CD4-positive, alpha-beta T cell (primary cell): ENCODE results near the gene SETBP1. TPM values are rescaled to one million over a fixed set of nuclear protein-coding genes. Genes with fewer than 3 reads are reported as not detected.
"Not testable (repeated sequence)": the region's sequence is repeated elsewhere in the genome, so short reads cannot be mapped to it uniquely, and the experiment has no call there.

Source experiments
- ATAC-seq: fragments of 200-7000 bp; cut with Tn5 transposase; one replicate; pipeline ENCODE4 v1.10.0; 2022; ENCODE audit warnings: mild to moderate bottlenecking; ENCODE audit not compliant: poor library complexity
- CTCF ChIA-PET: fragments of 350-600 bp; sonication (Branson Sonifier 250); formaldehyde crosslinking; loops from one replicate; lab custom pipeline; 2021; ENCODE audit warnings: antibody characterized with exemption, inconsistent platforms; lab: Charles Lee
- POLR2A ChIA-PET: fragments of 350-600 bp; sonication (Branson Sonifier 250); formaldehyde crosslinking; loops from one replicate; lab custom pipeline; 2021; ENCODE audit warnings: antibody characterized with exemption, inconsistent platforms; lab: Charles Lee
- DNase-seq, 14 experiments: peaks; one replicate each; pipeline ENCODE4 v3.0.0-alpha.2; 2013 to 2020; ENCODE audit warnings: mixed read lengths in 2 of 14
- H3K27ac ChIP-seq, 2 donors: one replicate each; pipeline versions ENCODE4 v1.5.1 to v1.7.0; 2013; ENCODE audit warnings: low read length in 2 of 2, low read depth in 1 of 2, mild to moderate bottlenecking in 1 of 2
- H3K27me3 ChIP-seq, 2 experiments: 1 replicate in 1 of 2; 2 replicates in 1 of 2; pipeline versions ENCODE4 v1.6.1 to v1.7.0; 2013; ENCODE audit warnings: low read length in 2 of 2, control low read depth in 1 of 2, mild to moderate bottlenecking in 1 of 2, moderate library complexity in 1 of 2; ENCODE audit not compliant: insufficient read depth in 2 of 2, control insufficient read depth in 1 of 2
- H3K36me3 ChIP-seq: one replicate; pipeline ENCODE4 v1.6.1; 2013; ENCODE audit warnings: low read length, control low read depth; ENCODE audit not compliant: insufficient read depth
- H3K4me1 ChIP-seq: one replicate; pipeline ENCODE4 v1.6.1; 2013; ENCODE audit warnings: low read length, control low read depth; ENCODE audit not compliant: insufficient read depth
- H3K4me3 ChIP-seq: one replicate; pipeline ENCODE4 v1.5.1; 2013; ENCODE audit warnings: mild to moderate bottlenecking, low read length, moderate library complexity
- H3K9me3 ChIP-seq, 2 experiments: 1 replicate in 1 of 2; 2 replicates in 1 of 2; pipeline versions ENCODE4 v1.6.1 to v1.7.0; 2013; ENCODE audit warnings: low read length in 2 of 2, mild to moderate bottlenecking in 2 of 2, control low read depth in 1 of 2, moderate library complexity in 1 of 2; ENCODE audit not compliant: control insufficient read depth in 1 of 2, insufficient read depth in 1 of 2
- H3K27ac Mint-ChIP-seq: one replicate; pipeline ENCODE4 v1.8.0; 2020; ENCODE audit warnings: mixed read lengths
- H3K27me3 Mint-ChIP-seq: one replicate; pipeline ENCODE4 v1.8.0; 2021; ENCODE audit warnings: mixed read lengths
- H3K36me3 Mint-ChIP-seq: one replicate; pipeline ENCODE4 v1.8.0; 2021; ENCODE audit warnings: low read depth, mixed read lengths
- H3K4me1 Mint-ChIP-seq: one replicate; pipeline ENCODE4 v1.8.0; 2021; ENCODE audit warnings: low read depth, mixed read lengths
- H3K4me3 Mint-ChIP-seq: one replicate; pipeline ENCODE4 v1.8.0; 2020; ENCODE audit warnings: mild to moderate bottlenecking, mixed read lengths
- H3K9me3 Mint-ChIP-seq: one replicate; pipeline ENCODE4 v1.8.0; 2020; ENCODE audit warnings: mixed read lengths
- intact Hi-C, 2 experiments: fragments of 100-400 bp; cut with DNase I in 1 of 2; cut with micrococcal nuclease in 1 of 2; formaldehyde crosslinking; loops; one replicate each; pipeline versions ENCODE4 v1.15.1 to v1.9.0; 2023 to 2025; cut with DNase I, micrococcal nuclease
- total RNA-seq, 174 experiments: library from RNA in 2 of 174; stranded (reverse) in 2 of 174; gene quantifications; one replicate each; pipeline ENCODE4 v1.2.3 and lab custom pipeline; 2021 to 2026
- TF ChIP-seq, protein P1 (sequence below): fragments of 200-600 bp; IDR thresholded peaks from one replicate; pipeline ENCODE4 v1.8.0; 2022; ENCODE audit warnings: antibody characterized with exemption, mild to moderate bottlenecking

The SETBP1 gene
- total RNA-seq, 2 experiments from 2014 or later = 0.25 to 0.41 TPM

DNA sequence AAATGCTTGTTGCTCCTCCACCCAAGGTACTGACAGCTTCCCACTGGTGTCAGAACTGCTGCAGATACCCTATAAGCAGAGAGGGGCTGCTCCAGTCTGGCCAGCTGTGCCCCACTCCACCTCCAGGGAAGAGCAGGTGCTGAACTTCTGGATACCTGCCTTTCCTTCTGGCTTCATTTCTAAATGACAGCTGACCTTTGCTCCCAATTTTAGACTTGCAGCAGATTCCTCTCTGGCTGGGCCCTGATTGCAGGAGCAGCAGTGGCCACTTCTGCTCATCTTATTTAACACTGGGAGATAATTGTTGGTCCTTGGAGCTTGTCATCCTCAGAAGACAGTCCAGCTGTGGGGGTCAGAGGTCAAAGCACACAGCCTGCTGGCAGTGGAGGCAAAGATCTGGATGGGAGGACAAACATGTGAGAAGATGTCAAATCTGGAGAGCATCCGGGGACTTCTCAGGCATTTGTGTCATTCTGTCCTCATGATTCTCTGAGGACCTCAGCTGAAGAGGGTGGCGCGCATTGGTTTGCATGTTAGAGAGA lies 38.9 kb downstream of the SETBP1 start:
- intact Hi-C loops = no loop called here
- Mint-ChIP-seq H3K27ac (no peak overlapping the region), H3K4me1 (peaks cover 22% of the 10 kb centered on the region), H3K9me3 (no peaks in the 10 kb centered on the region), H3K27me3 (no peaks in the 10 kb centered on the region), H3K36me3 (no peaks in the 10 kb centered on the region), H3K4me3 (no peak overlapping the region)
- Histone ChIP-seq H3K9me3 (no peaks in the 10 kb centered on the region), H3K4me3 (no peak overlapping the region), H3K4me1 (peaks cover 15% of the 10 kb centered on the region), H3K27ac (no peak overlapping the region), H3K36me3 (no peaks in the 10 kb centered on the region), H3K27me3 (no peaks in the 10 kb centered on the region)
- TF ChIP-seq, protein P1, sequence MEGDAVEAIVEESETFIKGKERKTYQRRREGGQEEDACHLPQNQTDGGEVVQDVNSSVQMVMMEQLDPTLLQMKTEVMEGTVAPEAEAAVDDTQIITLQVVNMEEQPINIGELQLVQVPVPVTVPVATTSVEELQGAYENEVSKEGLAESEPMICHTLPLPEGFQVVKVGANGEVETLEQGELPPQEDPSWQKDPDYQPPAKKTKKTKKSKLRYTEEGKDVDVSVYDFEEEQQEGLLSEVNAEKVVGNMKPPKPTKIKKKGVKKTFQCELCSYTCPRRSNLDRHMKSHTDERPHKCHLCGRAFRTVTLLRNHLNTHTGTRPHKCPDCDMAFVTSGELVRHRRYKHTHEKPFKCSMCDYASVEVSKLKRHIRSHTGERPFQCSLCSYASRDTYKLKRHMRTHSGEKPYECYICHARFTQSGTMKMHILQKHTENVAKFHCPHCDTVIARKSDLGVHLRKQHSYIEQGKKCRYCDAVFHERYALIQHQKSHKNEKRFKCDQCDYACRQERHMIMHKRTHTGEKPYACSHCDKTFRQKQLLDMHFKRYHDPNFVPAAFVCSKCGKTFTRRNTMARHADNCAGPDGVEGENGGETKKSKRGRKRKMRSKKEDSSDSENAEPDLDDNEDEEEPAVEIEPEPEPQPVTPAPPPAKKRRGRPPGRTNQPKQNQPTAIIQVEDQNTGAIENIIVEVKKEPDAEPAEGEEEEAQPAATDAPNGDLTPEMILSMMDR = no peak
- ATAC-seq (no peak), DNase-seq (no peak)
- ChIA-PET POLR2A (no interaction called here), CTCF (no interaction called here)

DNA sequence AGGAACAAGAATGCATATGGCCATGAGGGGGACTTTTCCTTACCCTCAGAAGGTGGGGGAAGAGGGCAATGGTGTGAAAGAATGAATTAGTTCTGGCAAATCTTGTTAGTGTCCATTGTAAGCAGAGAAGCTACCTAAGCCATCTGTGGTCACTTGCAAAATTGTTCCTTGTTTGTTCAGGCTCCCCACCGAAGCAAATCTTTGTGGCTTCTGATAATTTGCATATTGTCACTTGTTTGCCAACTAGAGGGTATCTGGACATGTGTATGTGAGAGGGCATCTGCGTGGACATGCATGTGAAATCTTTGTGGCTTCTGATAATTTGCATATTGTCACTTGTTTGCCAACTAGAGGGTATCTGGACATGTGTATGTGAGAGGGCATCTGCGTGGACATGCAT lies 41.1 kb downstream of the SETBP1 start:
- H3K36me3 ChIP-seq, intact Hi-C loops, H3K27ac ChIP-seq, H3K36me3 Mint-ChIP-seq, H3K27ac Mint-ChIP-seq, POLR2A ChIA-PET, ATAC-seq, H3K27me3 Mint-ChIP-seq, H3K27me3 ChIP-seq, H3K9me3 ChIP-seq, H3K9me3 Mint-ChIP-seq, H3K4me3 ChIP-seq, CTCF ChIA-PET, H3K4me3 Mint-ChIP-seq, DNase-seq: not testable (repeated sequence)
- H3K4me1 Mint-ChIP-seq = peaks cover 43% of the 10 kb centered on the region
- peaks cover 26% of the 10 kb centered on the region for H3K4me1 ChIP-seq

DNA sequence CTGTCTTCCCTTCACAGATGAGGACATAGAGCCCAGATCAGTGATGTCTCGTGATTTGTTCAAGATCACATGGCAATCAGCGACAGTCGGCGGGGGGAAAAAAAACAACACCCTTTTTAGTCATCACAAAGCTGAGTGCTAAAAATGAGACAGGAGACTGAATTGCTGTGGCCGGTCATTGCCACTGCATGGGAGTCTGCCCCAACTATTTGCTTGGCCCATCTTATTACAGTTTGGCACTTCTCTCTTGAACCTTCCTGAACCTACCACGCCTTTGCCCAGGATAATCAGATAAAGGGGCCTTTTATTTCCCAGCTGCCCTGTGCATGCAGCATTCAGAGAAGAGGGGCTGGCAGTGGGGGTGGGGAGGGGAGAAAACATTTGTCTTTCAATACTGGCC lies 42.7 kb downstream of the SETBP1 start:
- ChIA-PET CTCF (no interaction called here), POLR2A (interaction anchor here (0.8 kb wide), 1 partner anchor 36 kb away, joined by 3 read pairs; no protein-coding TSS in a partner anchor)
- Histone ChIP-seq H3K36me3 (no peaks in the 10 kb centered on the region), H3K9me3 (no peaks in the 10 kb centered on the region), H3K27me3 (no peaks in the 10 kb centered on the region), H3K4me3 (no peak overlapping the region), H3K27ac (no peak overlapping the region), H3K4me1 (peaks cover 27% of the 10 kb centered on the region)
- H3K36me3 Mint-ChIP-seq = no peaks in the 10 kb centered on the region
- H3K27ac Mint-ChIP-seq = no peak overlapping the region
- ATAC-seq = no peak
- TF ChIP-seq, protein P1 = no peak
- no peaks in the 10 kb centered on the region for H3K27me3 Mint-ChIP-seq
- intact Hi-C loops = no loop called here
- no peak for DNase-seq
- H3K9me3 Mint-ChIP-seq = no peaks in the 10 kb centered on the region
- H3K4me3 Mint-ChIP-seq = no peak overlapping the region
- peaks cover 54% of the 10 kb centered on the region for H3K4me1 Mint-ChIP-seq
